ENCODE results near the gene TPBGL.
A peak's percentile ranks its signal among the peaks of the same experiment; 100 is the strongest.

TPBGL gene, protein sequence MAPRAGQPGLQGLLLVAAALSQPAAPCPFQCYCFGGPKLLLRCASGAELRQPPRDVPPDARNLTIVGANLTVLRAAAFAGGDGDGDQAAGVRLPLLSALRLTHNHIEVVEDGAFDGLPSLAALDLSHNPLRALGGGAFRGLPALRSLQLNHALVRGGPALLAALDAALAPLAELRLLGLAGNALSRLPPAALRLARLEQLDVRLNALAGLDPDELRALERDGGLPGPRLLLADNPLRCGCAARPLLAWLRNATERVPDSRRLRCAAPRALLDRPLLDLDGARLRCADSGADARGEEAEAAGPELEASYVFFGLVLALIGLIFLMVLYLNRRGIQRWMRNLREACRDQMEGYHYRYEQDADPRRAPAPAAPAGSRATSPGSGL

DNA sequence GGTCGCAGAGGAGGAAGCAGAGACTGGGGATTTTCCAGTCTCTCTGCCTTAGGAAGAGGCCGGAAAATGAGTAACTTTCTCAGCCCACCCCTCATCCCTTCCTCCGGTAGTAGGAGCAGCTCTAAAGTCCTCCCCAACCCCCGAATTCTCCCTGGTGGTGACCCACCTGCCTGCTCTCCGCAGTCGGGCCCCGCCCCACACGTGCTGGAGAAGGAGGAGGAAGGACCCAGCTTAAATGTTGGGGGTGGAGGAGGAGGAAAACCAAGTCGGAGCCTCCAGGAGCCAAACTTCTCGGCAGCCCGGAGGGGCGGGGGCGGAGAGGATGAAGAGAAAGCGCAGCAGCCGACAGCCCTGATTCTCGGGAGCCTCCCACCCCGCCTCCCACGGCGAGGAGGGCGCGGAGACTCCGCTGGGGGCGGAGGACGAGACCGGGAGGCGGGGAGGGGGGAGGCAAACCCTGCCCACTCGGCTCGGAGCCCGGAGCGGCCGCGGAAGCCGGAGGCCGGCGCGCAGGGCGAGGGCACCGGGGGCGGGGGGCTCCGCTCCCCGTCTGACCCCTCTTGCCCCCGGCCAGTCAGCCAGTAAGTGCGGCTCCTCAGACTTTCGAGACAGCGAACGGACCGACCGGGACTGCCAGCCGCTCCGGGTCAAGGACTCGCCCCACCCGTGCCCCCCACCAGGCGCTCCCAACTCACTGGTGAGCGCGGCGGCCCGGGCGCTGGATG, at the start of gene TPBGL:
Gene TPBGL, plus strand, starts transcription at position 464 of the 725 bp plus-strand sequence. CDS start 276 bp downstream, outside the sequence.
- DNase-seq (ENCODE audit: low read depth), result peak; percentile 8

DNA sequence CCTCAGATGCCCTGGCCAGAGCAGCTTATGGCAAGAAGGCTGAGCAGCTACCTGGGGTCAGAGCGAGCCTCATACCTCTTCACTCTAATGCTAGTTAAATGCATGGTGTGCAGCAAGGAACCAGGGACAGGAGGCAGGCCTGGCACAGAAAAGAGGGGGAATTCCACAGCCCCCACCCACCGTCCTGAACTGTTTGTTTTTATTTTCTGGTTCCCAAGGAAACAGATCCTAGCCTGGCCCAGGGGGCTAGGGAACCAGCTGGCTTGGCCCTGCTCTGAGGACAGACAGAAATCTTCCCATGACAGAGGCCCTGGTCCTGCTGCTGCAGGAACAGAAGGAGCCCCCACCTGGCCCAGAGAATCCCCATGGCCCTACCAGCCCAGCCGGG, 49.2 kb upstream of the TPBGL start:
- no peak for DNase-seq (ENCODE audit: low read depth)

DNA sequence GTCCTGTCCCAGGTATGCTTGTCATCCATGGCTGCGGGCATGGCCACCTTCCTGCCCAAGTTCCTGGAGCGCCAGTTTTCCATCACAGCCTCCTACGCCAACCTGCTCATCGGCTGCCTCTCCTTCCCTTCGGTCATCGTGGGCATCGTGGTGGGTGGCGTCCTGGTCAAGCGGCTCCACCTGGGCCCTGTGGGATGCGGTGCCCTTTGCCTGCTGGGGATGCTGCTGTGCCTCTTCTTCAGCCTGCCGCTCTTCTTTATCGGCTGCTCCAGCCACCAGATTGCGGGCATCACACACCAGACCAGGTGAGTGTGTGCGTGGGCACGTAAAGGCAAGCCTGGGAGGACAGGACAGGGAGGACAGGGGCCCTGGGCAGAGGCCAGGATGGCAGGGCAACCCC, 47.3 kb upstream of the TPBGL start:
- no peak for DNase-seq (ENCODE audit: low read depth)

DNA sequence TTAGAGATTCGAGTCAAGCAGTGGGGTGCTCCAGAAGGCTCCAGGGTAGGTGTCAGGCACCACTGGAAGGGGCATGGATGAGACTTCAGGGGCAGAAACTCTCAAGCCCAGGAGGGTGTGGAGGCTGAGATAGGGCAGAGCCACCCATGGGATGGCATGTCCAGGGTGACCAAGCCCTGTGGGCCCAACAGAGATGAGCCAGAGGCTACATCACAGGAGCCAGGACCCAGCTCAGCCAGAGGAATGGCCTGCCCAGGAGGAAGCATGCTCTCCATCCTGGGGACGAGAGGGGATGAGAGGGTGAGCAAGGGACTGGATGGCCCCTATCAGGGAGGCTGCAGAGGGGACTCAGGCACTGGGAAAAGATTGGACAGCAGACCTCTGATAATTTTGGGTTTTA, 46.9 kb upstream of the TPBGL start:
- DNase-seq (ENCODE audit: low read depth), result no peak

DNA sequence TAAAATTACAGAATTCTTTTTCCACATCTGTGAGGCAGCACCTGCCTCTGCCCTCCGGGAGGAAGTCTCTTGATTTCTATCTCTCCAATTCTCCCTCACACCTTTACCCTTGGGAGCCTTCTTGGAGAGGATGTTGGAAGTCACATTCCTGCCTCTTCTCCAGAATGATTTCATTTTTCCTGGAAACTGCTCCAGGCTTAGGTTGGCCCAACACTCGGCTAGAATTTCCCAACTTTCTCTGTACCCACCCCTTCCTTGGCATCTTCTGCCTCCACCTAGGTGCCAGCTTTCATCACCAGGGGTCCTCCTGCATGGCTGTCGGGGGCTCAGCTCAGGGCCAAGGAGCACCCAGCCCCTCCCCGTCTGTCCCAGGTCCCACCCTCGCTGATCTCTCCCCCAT, 46.4 kb upstream of the TPBGL start:
- DNase-seq (ENCODE audit: low read depth), result no peak

DNA sequence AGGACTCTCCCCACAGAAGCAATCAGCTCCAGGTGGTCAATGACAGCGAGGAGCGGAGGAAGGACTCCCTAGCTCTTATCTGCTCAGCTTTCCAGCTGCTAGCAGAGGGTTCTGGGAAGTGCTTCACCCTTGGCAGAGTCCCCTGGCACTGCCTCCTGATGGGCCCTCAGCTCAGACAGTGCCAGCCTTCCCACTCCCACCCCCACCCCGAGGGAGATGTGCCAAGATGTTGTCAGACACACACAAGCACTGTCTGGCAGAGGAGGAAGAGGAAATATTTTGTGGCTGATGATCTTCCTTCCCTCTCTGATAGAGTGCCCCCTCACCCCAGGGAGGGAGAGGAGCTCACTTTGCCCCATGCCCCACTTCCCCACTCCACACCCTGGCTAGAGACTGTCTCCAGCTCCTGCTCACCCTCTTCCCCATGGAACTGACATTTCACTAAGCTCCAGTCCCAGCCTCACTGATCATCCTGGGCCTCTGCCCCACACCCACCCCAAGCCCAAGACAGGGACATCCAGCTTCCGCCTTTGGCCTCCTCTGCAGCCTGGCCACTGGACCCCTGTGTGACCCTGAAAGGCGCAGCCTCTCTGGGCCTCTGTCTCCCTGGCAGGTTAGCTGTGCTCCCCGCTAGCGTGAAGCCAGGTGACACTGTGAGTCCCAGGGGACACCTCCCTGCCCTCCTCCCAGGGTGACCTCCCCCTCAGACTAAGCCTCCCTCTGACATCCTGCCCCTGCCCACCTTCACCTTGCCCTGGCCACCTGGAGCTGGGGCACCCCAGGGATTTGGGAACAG, 45.2 kb upstream of the TPBGL start:
- no peak for DNase-seq (ENCODE audit: low read depth)

DNA sequence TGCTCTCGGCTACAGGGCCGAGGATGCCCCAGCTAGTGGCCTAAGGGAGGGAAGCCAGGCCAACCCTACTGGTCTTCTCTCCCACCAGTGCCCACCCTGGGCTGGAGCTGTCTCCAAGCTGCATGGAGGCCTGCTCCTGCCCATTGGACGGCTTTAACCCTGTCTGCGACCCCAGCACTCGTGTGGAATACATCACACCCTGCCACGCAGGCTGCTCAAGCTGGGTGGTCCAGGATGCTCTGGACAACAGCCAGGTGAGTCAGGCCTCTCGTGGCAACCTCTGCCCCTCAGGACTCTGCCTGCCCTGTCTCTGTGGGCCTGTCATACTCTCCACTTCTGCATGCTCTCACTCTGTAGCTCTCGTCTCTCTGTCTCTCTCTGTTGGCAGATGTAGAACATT, 44.1 kb upstream of the TPBGL start:
- peak; percentile 3 for DNase-seq (ENCODE audit: low read depth)

DNA sequence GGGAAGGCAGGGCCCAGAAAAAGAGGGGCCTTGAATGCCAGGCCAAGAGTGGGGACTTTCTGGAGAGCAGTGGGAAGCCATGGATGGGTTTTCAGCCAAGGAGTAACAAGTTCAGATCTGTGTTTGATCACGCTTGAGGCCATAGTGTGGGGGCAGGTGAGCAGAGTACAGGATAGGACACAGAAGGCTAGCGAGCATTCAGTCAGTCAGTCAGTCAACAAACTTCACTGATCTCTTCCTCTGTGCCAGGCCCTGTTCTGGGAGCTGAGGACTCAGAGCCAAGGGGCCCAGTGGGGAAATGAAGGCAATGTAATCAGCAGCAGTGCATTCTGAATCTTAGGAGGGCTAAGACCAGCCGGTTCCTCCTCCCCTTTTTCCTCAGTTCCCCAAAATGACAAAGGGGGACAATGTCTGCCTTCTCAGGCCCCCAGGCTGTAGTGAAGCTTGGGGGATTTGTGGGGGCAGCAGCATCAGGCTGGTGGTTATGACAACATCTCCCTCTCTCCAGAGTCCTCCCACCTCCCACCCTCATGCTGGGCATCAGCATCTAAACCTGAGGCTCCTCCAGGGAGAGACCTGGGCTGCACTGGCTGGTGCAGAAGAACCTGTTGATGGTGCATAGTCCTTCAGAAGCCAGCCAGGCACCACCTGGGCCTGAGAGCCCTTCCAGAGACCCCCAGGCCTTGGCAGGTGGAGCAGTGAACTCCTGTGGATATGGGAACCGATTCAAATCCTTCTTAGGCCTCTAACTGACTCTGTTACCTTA, 42.9 kb upstream of the TPBGL start:
- no peak for DNase-seq (ENCODE audit: low read depth)

DNA sequence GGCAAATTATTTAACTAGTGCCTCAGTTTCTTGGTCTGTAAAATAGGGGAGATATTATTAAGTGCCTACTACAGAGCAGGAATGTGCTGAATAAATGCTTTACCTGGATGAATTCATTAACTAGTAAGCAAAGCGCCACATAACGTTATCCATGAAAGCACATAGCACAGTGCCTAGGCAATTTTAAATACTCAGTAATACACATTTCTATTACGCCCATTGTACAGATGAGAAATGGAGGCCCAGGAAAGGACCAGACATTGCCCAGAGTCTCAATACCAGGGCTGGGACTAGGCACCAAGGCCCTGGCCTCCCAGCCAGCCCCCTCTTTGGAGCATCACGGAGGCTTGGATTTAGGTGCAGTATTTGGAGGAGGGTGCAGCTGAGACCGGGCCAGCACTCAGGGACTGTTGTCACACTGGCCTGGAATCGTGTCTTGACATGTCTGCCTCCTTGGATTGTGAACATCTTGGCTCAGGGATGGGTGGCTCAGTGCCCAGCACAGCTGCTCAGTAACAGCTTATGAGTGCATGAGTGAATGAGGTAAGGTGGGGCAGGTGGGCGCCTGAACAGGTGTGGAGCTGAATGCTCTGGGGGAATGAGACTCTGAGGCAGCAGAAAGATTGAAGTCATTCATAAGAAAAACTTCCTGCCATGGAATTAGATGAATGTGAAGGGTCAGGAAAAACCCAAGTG, 42.1 kb upstream of the TPBGL start:
- no peak for DNase-seq (ENCODE audit: low read depth)

DNA sequence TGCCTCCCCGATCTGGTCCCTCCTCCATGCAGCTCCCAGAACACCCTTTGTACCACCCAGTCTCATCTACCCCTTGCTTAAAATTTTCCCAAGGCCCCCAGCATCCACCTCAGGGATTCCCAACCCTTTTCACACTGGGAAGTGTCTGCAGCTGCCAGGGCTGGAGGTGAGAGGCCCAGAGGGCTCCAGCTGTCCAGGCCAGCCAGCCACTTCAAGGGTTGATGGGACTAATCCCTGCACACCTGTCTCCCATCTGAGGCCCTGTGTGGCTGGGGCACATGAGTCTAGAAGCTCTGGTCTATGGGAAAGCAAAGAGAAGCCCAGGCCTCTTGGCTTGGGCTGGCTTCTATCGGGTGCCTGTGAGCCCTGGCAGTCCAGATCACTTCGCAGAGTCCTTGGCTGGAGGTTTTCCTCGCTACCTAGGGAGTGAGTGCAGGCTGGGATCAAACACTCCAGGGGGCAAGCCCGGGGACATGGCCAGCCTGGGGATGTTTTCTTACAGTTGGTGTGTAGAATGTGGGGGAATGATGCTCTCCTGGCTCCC, 41.1 kb upstream of the TPBGL start:
- no peak for DNase-seq (ENCODE audit: low read depth)

DNA sequence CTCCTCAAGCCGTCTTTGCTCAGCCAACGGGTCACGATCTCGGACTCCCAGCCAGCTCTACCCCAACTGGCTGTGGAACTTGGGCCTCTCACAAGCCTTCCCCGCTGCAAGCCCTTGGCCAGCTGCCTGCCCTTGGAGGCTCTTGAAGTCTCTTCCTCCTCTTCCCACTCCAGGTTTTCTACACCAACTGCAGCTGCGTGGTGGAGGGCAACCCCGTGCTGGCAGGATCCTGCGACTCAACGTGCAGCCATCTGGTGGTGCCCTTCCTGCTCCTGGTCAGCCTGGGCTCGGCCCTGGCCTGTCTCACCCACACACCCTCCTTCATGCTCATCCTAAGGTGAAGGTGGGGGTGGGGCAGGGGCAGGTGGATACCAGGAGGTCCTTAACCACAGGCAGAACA, 40.5 kb upstream of the TPBGL start:
- no peak for DNase-seq (ENCODE audit: low read depth)

DNA sequence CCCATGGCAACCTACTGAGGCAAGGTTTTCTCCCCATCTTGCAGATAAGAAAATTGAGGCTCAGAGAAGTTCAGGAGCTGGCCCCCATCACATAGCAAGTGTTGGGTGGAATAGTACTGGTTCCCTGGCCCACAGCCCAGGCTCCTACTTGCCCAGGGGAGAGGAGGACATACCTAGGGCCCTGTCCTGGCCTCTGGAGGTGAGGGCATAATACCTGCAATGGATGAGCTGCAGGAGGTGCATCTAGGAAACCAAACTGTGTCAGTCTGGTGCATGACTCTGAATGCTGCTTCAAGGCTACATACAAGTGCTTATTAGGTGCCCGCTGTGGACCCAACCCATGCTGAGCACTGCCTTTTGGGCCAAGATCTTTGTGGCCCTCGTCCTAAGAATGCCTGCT, 40.0 kb upstream of the TPBGL start:
- no peak for DNase-seq (ENCODE audit: low read depth)

DNA sequence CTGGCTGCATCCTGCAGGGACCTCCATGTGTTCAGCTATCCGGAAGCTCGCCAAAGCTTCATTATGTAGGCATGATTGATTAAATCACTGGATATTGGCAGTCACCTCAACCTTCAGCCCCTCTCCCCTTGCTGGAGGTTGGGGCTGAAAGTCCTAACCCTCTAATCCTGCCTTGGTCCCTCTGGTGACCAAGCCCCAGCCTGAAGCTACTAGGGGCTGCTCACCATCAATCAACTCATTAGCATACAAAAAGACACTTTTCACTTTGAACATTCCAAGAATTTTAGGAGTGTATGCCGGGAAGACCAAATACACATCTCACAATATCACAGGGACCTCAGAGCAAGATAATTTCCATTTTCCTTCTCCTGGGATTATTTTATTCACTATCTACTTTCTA, 38.8 kb upstream of the TPBGL start:
- no peak for DNase-seq (ENCODE audit: low read depth)

DNA sequence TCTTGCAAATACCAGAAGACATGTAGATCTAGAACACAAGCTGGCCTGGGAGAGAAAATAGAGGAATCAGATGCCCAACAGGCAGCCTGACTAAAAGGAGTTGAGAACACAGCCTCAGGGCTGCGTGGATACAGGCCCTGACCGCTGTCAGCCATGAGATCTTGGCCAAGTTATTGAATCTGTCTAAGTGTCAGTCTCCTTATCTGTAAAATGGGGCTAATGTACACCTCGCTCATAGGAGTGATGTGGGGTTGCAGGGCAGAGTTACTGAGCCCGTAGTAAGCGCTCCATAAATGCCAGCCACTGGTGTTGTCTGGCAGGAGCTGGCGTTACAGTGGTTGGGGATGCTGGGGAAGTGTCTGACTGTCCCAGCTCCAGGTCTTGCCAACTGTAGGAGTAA, 38.4 kb upstream of the TPBGL start:
- no peak for DNase-seq (ENCODE audit: low read depth)

DNA sequence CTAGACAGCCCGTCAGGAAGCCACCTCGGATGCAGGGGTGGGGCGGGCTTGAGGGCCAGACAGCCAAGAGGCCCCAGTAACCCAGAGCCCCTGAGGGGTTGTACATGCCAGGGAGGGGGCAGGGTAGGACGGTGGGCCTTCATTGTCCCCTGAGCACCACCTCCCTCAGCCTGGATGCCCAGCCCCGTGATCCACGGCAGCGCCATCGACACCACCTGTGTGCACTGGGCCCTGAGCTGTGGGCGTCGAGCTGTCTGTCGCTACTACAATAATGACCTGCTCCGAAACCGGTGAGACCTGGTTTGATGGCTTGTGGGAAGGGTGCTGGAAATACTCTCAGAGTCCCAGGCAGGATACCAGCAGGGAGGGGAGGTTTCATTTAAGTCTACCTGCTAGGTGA, 37.4 kb upstream of the TPBGL start:
- no peak for DNase-seq (ENCODE audit: low read depth)

DNA sequence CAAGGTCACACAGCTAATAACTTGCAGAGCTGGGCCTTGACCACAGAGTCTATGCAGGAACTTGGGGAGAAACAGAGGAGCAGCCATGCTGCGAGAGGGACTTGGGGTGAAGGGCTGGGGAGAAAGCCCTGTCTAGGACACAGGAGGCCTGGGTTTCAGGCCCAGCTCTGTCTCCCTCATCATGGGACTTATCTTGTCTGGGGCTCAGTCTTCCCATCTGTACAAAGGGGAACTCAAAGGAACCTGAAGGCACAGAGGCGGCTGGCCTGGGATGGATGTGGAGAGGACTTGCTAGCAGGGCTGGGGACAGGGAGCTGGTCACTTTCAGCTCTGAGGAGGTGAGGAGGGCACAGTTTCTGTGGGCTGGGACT, 36.9 kb upstream of the TPBGL start:
- DNase-seq (ENCODE audit: low read depth), result no peak

DNA sequence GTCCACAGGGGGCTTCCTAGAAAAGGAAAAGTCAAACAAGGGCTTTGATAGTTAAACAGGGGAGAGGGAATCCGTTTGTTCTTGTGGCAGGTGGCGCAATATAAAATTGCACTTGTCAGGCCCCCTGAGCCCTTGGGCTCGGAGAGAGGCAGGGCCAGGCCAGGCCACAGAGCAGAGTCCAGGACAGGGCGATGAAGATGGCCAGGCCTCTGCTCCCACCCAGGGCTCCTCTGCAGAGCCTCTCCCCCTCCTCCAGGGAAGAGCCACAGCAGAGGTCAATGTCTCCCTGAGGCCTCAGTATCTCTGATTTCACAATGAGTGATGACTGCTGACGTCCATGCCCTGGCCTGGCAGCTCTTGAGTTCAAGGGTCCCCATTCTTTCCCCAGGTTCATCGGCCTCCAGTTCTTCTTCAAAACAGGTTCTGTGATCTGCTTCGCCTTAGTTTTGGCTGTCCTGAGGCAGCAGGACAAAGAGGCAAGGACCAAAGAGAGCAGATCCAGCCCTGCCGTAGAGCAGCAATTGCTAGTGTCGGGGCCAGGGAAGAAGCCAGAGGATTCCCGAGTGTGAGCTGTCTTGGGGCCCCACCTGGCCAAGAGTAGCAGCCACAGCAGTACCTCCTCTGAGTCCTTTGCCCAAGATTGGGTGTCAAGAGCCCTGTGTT, 36.4 kb upstream of the TPBGL start:
- no peak for DNase-seq (ENCODE audit: low read depth)

DNA sequence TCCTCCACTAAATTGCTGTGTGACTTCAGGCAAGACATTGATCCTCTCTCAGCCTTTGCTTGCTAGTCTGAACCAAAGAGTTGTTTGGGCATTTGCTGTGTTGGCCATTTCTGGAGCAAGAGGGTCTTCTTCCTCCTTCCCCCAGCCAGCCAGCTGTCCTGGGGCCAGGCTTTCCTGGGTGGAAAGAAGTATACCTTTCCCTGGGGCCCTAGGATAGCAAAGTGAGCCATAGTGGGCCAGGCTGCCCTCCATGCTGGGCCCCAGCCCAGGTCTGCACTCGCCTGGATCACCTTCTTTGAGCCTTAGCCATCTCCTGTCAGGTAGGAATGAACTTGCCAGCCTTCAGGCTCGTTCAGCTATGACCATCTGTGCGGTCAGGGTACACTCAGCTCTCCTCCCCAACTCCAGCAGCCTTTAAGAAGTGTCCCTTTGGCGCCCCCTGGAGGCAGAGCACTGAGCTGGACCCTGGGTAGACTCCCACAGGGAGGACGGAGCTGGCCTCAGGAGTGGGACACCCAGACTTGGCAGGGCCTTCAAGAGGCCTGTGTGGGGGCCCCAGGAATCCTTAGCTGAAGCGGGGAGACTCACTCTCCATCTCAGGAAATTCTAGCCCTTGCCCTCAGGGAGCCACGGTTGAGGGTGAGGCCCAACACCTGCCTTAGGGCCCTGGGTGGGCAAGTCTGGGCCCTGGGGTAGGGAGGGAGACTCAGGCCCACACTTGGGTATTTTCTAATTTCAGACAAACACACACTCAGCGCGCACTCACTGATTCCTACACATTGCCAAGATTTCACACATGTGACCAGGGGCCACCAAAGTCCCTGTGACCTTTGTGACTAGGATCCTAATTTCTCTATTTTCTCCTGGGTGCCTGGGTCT, 35.6 kb upstream of the TPBGL start:
- peak; percentile 76 for DNase-seq (ENCODE audit: low read depth)

DNA sequence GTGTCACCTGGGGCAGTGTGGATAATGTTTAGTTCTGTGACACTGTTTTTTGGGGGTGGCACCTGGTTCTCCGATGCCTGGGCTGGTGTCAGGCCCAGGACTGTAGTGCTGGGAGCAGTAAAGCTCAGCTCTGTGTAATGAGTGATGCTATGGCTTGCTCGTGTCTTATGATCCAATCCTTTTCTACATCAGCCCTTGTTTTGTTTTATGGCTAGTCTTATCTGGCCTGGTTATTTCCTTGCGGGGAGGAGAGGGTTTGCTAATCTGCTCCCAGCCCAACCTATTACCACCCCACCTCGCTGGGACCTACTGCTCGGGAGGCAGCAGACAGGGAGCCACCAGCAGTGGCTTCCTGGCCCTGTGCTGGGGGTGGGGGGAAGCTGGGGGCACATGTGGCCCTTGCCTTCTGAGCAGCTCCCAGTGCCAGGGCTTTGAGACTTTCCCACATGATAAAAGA, 35.0 kb upstream of the TPBGL start:
- DNase-seq (ENCODE audit: low read depth), result no peak

DNA sequence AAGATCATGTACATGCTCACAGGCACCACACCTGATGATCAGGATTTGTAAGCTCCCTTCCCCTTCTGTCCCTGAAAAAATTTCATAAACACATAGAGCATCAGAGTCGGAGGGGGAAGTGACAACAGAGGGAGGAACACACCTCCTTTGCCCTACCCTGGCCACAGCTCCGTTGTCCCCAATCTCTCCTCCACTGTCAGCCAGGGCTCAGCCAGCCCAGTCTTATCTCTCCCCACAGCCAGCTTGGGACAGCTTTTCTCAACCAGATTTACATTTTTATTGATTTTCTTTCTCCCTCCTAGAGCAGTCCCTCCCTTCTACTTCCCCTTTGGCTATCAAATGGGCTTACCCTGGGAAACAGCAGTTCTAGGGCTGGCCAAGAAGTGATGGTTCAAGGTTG, 32.1 kb upstream of the TPBGL start:
- DNase-seq (ENCODE audit: low read depth), result no peak

All from amniotic epithelial cell (primary cell).